GM19240 (cell line): Measurements from ENCODE around the gene FAM131B.
"Not testable (repeated sequence)": the region's sequence is repeated elsewhere in the genome, so short reads cannot be mapped to it uniquely, and the experiment has no call there.

Experiments
- DNase-seq: peaks from one replicate; pipeline ENCODE4 v3.0.0; 2011; ENCODE audit warnings: low spot score; ENCODE audit not compliant: insufficient read length

FAM131B gene

GRCh38 chr7:143395187-143396149, 33.0 kb upstream of the FAM131B start:
- no peak for DNase-seq

GRCh38 chr7:143394777-143395176, 32.3 kb upstream of the FAM131B start:
- DNase-seq: no peak

- no peak for DNase-seq
Measured at GRCh38 chr7:143394068-143394467, 31.6 kb upstream of the FAM131B start.

- DNase-seq: no peak
Measured at GRCh38 chr7:143393267-143394041, 30.9 kb upstream of the FAM131B start.

- no peak for DNase-seq
Measured at GRCh38 chr7:143392875-143393266, 30.4 kb upstream of the FAM131B start.

GRCh38 chr7:143392427-143392826, 29.9 kb upstream of the FAM131B start:
- not testable (repeated sequence) for DNase-seq

- DNase-seq: no peak
Measured at GRCh38 chr7:143391462-143392404, 29.2 kb upstream of the FAM131B start.

GRCh38 chr7:143390773-143391317, 28.3 kb upstream of the FAM131B start:
- no peak for DNase-seq

GRCh38 chr7:143390104-143390772, 27.7 kb upstream of the FAM131B start:
- DNase-seq: no peak

- no peak for DNase-seq
Measured at GRCh38 chr7:143389316-143390103, 27.0 kb upstream of the FAM131B start.

- no peak for DNase-seq
Measured at GRCh38 chr7:143388491-143389101, 26.1 kb upstream of the FAM131B start.

GRCh38 chr7:143388051-143388450, 25.5 kb upstream of the FAM131B start:
- no peak for DNase-seq

- DNase-seq: no peak
Measured at GRCh38 chr7:143387156-143387975, 24.9 kb upstream of the FAM131B start.

GRCh38 chr7:143385891-143386781, 23.6 kb upstream of the FAM131B start:
- no peak for DNase-seq

- no peak for DNase-seq
Measured at GRCh38 chr7:143384661-143385631, 22.4 kb upstream of the FAM131B start.

- no peak for DNase-seq
Measured at GRCh38 chr7:143384148-143384547, 21.6 kb upstream of the FAM131B start.
